GM18868 (cell line): ENCODE measurements around the gene MYOZ3.

Source experiments
- ATAC-seq: cut with Tn5 transposase; IDR thresholded peaks from one replicate; pipeline ENCODE4 v1.9.1; 2021; ENCODE audit warnings: mild to moderate bottlenecking, moderate library complexity; ENCODE audit not compliant: unreplicated experiment

MYOZ3 gene, protein sequence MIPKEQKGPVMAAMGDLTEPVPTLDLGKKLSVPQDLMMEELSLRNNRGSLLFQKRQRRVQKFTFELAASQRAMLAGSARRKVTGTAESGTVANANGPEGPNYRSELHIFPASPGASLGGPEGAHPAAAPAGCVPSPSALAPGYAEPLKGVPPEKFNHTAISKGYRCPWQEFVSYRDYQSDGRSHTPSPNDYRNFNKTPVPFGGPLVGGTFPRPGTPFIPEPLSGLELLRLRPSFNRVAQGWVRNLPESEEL

DNA sequence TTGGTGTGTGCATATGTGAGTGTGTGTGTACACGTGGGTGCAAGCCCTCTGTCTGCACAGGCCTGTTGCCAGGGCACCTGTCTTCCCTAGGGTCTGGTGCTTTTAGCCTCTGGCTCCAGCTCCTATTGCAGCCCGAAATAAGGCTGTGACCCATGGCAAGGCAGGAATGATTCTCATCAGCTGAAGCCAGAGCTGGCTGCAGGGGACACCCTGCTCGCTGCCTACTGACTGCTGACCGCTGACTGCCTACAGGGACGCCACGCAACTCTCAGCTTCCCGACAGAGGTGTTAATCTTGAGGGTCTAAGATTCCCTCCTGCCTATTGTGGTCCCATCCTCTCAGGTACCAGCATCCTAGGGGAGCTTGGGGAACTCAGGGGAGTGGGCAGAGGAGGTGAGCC lies at the start of gene MYOZ3:
Gene MYOZ3, plus strand, starts transcription at position 166 of the 400 bp plus-strand sequence. CDS start 1,691 bp downstream, outside the sequence.
- no peak for ATAC-seq

- ATAC-seq, result no peak
Measured at GRCh38 chr5:150612405-150612804, 48.6 kb upstream of the MYOZ3 start.

DNA sequence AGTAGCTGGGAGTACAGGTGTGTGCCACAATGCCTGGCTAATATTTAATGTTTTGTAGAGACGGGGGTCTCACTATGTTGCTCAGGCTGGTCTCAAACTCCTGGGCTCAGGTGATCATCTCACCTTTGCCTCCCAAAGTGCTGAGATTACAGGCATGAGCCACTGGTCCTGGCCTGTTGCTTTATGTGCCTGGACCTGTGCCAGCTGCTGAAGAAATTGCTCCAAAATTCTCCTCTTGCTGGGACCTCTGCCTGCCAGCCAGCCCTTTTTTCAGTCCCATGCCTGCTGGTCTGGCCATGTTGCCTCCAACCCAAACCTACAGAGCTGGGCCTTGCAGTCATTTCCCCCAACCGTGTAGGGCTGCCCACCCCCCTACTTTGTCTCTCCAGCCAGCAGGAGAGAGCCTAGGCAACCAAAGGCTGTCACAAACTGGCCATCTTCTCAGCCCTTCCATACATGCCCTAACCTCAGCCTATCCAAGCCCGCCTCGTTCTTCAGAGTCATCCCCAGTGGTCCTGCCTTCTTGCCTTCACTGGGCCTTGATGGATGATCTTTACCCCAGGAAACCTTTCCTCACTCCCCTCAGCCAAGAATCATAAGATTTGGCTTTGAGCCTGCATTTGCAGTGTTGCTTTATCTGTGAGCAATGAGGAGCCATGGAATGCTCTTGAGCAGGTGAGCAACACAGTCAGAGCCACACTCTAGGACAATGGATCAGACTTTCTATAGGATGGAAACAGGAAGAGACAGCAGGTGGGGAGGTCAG lies 48.0 kb upstream of the MYOZ3 start:
- ATAC-seq, result no peak

DNA sequence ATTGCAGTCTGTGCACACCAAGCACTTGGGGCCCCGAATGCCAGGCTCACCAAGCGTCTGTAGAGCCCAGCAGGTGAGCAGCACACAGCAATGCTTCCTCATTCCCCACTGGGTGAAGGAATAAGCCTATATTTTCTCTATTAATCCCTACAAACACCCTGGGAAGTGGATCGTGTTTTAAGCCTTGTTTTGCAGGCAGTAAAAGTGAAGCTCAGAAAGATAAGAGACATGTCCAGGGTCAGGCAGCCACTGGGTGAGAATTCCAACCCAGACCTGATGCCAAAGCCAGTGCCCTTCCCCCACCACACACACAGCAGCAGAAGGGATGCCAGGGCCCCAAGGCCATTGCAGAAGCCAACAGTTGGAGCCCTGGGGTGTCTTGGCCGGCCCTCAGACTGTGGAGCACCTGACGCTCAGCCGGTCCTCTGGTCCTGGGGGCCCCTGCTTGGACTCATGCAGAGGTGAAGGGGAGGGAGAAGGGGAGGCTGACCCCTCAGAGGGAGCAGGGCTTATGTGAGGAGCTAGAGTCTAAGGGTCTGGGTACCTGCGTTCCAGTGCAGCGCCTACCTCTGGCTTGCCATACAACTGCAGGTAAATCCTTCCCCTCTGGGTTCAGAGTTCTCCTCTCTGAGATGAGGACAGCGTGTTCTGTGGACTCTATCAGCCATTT lies 46.9 kb upstream of the MYOZ3 start:
- no peak for ATAC-seq

GRCh38 chr5:150614661-150615060 lies 46.4 kb upstream of the MYOZ3 start:
- ATAC-seq, result no peak

GRCh38 chr5:150615141-150615699 lies 45.8 kb upstream of the MYOZ3 start:
- no peak for ATAC-seq

DNA sequence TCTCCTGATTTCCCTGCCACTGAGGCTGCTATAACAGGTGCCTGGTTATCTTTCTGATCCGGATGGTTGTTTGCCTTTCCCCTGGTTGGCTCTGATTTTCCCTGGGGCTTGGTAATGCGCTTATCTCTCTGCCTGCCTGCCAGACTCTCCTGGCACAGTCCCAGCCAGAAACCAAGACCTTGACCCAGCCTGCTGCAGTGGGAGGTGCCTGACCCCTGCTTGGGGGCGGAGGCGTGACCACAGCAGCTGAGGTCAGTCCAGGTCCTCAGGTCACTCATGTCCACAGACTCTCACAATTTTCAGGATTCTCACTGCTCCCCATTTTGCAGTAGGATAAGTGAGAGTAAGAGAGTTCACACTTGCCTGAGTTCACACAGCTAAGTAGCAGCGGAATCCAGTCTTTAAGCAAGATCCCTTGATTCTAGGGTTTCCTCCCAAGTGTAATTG lies 45.0 kb upstream of the MYOZ3 start:
- no peak for ATAC-seq

DNA sequence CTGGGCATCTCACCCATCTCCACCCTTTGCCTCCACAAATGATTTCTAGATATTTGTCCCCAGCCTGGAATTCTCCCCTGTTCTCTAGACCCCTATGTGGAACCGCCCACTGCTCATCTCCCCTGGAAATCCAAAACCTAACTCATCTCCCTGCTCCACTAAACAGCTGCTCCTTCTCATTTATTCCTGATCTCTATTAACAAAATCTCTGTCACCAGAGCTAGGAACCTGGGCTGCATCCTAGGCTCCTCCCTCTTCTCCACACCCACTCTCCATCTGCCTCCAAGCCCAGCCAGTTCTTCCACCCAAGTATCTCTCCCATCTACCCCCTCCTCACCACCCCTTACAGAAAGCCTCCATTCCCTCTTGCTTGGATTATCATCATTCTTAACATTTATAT lies 44.5 kb upstream of the MYOZ3 start:
- no peak for ATAC-seq

DNA sequence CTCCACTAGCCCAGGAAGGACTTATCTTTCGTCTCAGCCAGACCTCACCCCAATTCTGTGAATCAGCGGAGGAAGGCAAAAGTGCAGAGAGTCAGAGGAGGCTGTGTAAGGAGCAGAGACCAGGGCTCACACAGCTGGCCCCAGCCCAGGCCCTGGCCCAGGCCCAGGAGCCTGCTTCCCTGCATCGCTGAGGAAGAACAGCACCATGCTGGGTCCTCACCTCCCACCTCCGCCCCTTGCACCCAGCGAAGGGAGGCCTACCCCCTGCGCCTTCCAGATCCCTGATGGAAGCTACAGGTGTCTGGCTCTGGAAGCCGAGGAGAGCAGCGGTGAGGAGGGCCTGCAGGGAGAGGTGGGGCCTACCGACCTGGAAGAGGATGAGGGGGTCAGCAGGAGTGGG lies 42.9 kb upstream of the MYOZ3 start:
- ATAC-seq, result no peak

DNA sequence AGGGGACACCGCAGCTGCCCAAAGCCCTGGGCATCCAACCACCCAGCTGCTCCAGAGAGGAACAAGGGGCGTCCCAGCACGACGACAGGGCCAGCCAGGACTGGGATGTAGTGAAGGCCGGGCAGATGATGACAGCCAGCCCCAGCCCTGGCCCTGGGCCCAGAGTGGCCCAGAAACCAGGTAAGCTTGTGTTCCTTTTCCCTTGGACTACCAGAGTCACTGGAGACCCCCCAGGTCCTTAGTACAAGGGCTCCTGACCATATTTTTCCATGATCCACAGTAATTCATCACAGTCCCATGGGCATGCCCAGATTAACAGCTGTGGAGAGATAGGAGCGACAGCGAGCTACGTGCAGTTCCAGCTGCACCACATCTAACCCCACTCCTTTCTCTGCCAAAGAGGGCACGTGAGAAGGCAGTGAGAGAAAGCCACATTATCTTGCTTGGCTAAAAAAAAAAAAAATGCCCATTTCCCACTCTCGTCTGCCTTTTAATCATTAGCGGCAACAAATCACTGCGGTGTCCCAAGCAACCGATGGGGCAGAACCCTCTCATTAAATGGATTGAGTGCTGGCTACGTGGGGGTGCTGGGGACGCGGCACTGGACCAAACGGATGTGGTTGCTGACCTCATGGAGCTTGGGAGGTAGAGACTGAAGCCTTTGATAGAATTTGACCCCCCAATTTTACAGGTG lies 42.3 kb upstream of the MYOZ3 start:
- ATAC-seq, result no peak

DNA sequence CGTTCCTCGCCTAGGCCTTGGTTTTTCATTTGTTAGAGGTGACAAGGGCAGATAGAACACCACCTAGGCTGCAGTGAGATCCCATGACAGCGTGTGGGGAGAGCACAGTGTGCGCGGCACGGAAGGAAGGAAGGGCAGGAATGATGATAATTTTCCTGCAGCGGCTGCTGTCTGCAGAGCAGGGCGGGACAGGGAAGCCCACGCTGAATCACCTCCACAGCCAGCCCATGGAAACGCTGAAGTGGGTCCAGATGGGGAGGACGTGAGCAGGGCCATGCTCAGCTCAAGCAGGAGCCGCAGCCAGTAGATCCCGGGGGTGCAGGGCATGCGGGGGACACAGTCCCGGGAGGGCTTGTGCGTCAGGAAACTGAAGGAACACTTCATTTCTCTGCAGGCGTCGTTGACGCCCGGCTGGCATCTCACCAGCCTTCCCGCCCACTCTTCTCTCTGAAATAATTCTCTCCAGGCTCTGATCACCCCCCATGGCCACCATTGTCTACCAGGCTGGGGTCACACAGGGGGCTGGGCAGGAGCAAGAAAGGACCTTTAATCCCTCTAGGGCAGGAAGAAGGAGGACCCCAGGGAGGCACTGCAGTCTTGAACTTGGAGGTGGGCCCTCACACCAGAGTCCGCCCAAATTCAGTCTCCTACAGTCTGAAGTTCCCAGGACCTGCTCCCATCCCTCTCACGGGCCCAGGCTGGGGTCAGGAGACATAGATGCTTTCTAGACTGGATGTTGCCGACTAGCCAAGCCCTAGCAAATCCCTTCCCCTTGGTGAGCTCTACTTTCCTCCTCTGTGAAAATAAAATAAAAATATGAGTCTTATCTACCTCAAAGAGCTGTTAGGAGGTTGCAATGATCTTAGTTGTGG lies 41.5 kb upstream of the MYOZ3 start:
- no peak for ATAC-seq

DNA sequence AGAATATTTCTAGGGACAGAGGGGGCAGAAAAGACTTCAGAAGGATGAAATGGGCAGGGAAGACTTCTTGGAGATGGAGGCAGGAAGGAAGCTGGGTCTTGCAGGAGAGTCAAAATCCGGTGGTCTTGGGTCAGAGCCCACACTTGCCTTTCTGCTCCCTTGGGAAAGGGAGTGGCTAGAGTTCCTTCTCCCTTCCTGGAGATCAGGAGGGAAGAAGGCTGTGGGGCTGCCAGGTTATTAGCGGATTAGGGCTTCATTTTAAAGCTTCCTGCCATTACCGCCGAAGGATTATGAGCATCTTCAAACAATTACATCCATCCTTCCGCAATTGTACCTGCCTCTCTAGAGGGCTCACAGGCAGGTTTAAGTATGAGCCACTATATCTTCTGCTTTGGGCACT lies 39.8 kb upstream of the MYOZ3 start:
- no peak for ATAC-seq

GRCh38 chr5:150622157-150622556 lies 38.9 kb upstream of the MYOZ3 start:
- no peak for ATAC-seq

GRCh38 chr5:150623152-150623877 lies 37.7 kb upstream of the MYOZ3 start:
- peak; percentile 25 for ATAC-seq

GRCh38 chr5:150623878-150624216 lies 37.2 kb upstream of the MYOZ3 start:
- ATAC-seq, result no peak

DNA sequence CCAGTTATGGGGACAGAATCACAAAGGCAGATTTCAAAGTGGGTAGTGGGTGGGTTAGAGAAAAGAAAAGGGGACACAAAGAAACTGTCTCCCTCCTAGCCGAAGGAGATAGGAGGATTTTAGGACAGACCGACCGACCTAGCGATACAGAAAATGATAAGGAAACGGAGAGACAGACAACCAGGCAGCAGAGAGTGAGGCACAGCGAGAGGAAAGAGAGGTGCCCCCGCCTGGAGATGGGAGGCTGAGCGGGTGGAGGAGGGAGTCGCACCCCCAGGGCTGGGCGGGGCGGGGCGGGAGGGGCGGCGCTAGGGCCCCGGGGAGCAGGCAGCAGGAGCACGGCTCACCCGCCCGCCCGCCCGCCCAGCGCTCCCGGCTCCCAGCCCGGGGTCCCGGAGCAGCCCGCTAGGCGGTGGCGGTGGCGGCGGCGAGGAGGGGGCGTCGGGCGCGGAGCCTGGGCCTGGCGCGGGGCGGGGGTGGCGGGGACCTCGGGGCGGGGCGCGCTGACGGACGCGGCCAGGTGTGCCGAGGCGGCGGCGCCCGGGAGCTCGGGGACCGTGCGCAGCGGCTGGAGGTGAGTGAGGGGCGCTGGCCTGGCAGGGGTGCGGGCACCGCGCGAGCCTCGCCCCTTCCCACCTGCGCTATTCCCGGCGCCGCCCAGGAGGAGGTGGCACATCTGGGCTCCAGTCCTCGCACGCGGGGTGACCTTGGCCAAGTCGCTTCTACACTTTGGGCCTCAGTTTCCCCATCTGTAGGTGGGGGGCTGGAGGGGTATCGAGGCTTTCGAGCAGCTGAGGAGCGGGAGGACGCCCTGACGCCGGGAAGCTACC lies 36.5 kb upstream of the MYOZ3 start:
- peak; percentile 41 for ATAC-seq

- no peak for ATAC-seq
Measured at GRCh38 chr5:150625164-150625535, 35.9 kb upstream of the MYOZ3 start.

DNA sequence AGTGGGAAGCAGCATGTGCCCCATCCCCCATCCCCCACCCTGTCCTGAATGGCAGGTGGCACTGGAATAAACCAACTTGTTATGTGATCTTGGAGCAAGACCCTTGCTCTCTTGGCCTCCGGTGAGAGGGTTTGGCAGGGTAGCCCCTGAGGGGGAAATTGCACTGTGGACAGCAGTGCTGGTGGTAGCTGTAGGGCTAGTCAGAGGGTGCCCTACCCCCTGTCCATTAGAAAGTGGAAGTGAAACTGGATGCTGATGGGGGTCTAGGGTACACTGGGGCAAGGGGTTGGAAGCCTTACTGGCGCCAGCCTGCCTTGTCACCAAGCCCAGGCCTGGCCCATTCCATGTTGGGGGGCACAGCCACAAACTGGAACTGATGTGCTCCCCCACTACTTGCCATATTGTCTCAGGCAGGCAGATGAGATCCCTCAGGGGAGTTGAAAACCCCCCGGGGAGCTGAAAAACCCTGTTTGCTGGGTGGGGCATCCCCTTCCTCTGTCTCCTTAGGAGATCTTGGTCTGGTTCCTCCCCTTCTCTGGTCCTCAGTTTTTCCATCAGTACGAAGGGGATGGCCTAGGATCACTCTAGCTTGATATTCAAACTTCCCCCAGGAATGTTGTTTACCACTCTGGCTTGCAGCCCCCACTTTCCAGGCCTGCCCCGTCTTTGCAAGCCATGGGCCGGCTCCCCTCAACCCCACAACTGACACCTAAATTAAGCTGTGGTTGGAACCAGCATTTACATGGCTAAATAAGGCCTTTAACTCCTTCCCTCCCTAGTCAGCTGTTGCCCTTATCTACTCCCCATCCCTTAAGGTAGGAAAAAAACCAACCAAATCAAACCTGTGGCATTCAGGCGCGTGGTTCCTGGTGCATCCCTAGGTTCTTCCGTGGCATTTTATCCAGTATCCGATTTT lies 35.0 kb upstream of the MYOZ3 start:
- ATAC-seq, result peak; percentile 54
